Neural progenitor cell (in vitro differentiated cells): Measurements from ENCODE around the gene UBE2U. TPM values are rescaled to one million over a fixed set of nuclear protein-coding genes. Genes with fewer than 3 reads are reported as not detected.

Source experiments
- DNase-seq: peaks from one replicate; pipeline ENCODE4 v3.0.0-alpha.2; 2016; ENCODE audit warnings: low spot score
- H2AFZ ChIP-seq: fragments of 200-600 bp; sonication (generic); replicated peaks from 2 replicates; pipeline ENCODE4 v1.6.1; 2016; ENCODE audit warnings: antibody characterized with exemption
- H3F3A ChIP-seq: fragments of 200-600 bp; sonication (generic); 2 replicates; pipeline ENCODE4 v1.6.1; 2016; ENCODE audit warnings: antibody characterized with exemption, low read depth
- H3K27ac ChIP-seq: fragments of 200-600 bp; sonication (generic); 2 replicates; pipeline ENCODE4 v1.5.1; 2016; ENCODE audit warnings: mild to moderate bottlenecking
- H3K27me3 ChIP-seq: fragments of 200-600 bp; sonication (generic); 2 replicates; pipeline ENCODE4 v1.6.1; 2016; ENCODE audit warnings: mild to moderate bottlenecking, moderate library complexity
- H3K36me3 ChIP-seq: fragments of 200-600 bp; sonication (generic); 2 replicates; pipeline ENCODE4 v1.5.1; 2016
- H3K4me1 ChIP-seq: fragments of 200-600 bp; sonication (generic); 2 replicates; pipeline ENCODE4 v1.6.1; 2016; ENCODE audit warnings: mixed run types
- H3K4me2 ChIP-seq: fragments of 200-600 bp; sonication (generic); 2 replicates; pipeline ENCODE4 v1.6.1; 2016
- H3K4me3 ChIP-seq: fragments of 200-600 bp; sonication (generic); 2 replicates; pipeline ENCODE4 v1.5.1; 2016
- H3K79me2 ChIP-seq: fragments of 200-600 bp; sonication (generic); 2 replicates; pipeline ENCODE4 v1.6.1; 2016; ENCODE audit warnings: low read depth
- H3K9ac ChIP-seq: fragments of 200-600 bp; sonication (generic); 2 replicates; pipeline ENCODE4 v1.6.1; 2016
- H3K9me3 ChIP-seq: fragments of 200-600 bp; sonication (generic); 2 replicates; pipeline ENCODE4 v1.5.1; 2016; ENCODE audit warnings: low read depth
- H4K20me1 ChIP-seq: fragments of 200-600 bp; sonication (generic); 2 replicates; pipeline ENCODE4 v1.6.1; 2016; ENCODE audit warnings: low read depth
- H3K27ac Mint-ChIP-seq: 3 replicates; pipeline ENCODE4 v1.8.0; 2021; ENCODE audit warnings: mixed read lengths
- H3K27me3 Mint-ChIP-seq: 2 replicates; pipeline ENCODE4 v1.8.0; 2022; ENCODE audit warnings: low read depth, mild to moderate bottlenecking, inconsistent platforms, moderate library complexity, mixed read lengths; ENCODE audit not compliant: insufficient read depth
- H3K36me3 Mint-ChIP-seq: 3 replicates; pipeline ENCODE4 v1.8.0; 2021; ENCODE audit warnings: mixed read lengths
- H3K4me1 Mint-ChIP-seq: 3 replicates; pipeline ENCODE4 v1.8.0; 2021; ENCODE audit warnings: mixed read lengths
- H3K4me3 Mint-ChIP-seq: 3 replicates; pipeline ENCODE4 v1.8.0; 2021; ENCODE audit warnings: mild to moderate bottlenecking, moderate library complexity, mixed read lengths
- H3K9me3 Mint-ChIP-seq: 3 replicates; pipeline ENCODE4 v1.8.0; 2020; ENCODE audit warnings: mixed read lengths
- CTCF ChIP-seq: fragments of 200-600 bp; sonication (generic); IDR thresholded peaks from 2 replicates; pipeline ENCODE4 v1.5.1; 2017; ENCODE audit warnings: antibody characterized with exemption, mild to moderate bottlenecking
- EZH2 ChIP-seq: fragments of 200-600 bp; sonication (generic); IDR thresholded peaks from 2 replicates; pipeline ENCODE4 v1.6.1; 2017; ENCODE audit warnings: antibody characterized with exemption, mild to moderate bottlenecking, moderate library complexity
- EZH2phosphoT487 ChIP-seq: fragments of 200-600 bp; sonication (generic); IDR thresholded peaks from 2 replicates; pipeline ENCODE4 v1.6.1; 2017; ENCODE audit warnings: antibody characterized with exemption
- total RNA-seq: library from RNA; depleted of rRNA; stranded (reverse); fragments of >200 nt; gene quantifications from 2 replicates; pipeline ENCODE4 v1.2.3, GENCODE V29; 2015; ENCODE audit warnings: low replicate concordance

The UBE2U gene
- total RNA-seq, 1 donor from 2014 or later, result not detected

- no peak overlapping the region for H3K27ac Mint-ChIP-seq
- Histone ChIP-seq H3K27me3 (no peaks in the 10 kb centered on the region), H3K27ac (no peak overlapping the region), H3K9ac (no peak overlapping the region), H2AFZ (no peak overlapping the region), H3K79me2 (no peaks in the 10 kb centered on the region), H3K4me1 (peaks cover 4% of the 10 kb centered on the region), H3F3A (peaks cover 2% of the 10 kb centered on the region), H3K36me3 (no peaks in the 10 kb centered on the region), H3K9me3 (no peaks in the 10 kb centered on the region), H3K4me3 (no peak overlapping the region), H3K4me2 (no peak overlapping the region), H4K20me1 (no peaks in the 10 kb centered on the region)
- TF ChIP-seq CTCF (no peak), EZH2 (no peak), EZH2phosphoT487 (no peak)
- H3K9me3 Mint-ChIP-seq, result no peaks in the 10 kb centered on the region
- no peaks in the 10 kb centered on the region for H3K4me1 Mint-ChIP-seq
- H3K4me3 Mint-ChIP-seq, result no peak overlapping the region
- peaks cover 3% of the 10 kb centered on the region for H3K27me3 Mint-ChIP-seq
- no peaks in the 10 kb centered on the region for H3K36me3 Mint-ChIP-seq
- no peak for DNase-seq
These were observed 16.5 kb upstream of the UBE2U start for GRCh38 chr1:64186898-64187280.

- Mint-ChIP-seq H3K36me3 (no peaks in the 10 kb centered on the region), H3K9me3 (peaks cover 3% of the 10 kb centered on the region), H3K4me3 (no peak overlapping the region), H3K4me1 (no peaks in the 10 kb centered on the region), H3K27ac (no peak overlapping the region), H3K27me3 (peaks cover 3% of the 10 kb centered on the region)
- Histone ChIP-seq H3K9me3 (no peaks in the 10 kb centered on the region), H3F3A (no peaks in the 10 kb centered on the region), H4K20me1 (no peaks in the 10 kb centered on the region), H3K9ac (no peak overlapping the region), H3K4me3 (no peak overlapping the region), H3K4me1 (no peaks in the 10 kb centered on the region), H3K27me3 (no peaks in the 10 kb centered on the region), H3K79me2 (no peaks in the 10 kb centered on the region), H3K27ac (no peak overlapping the region), H2AFZ (no peak overlapping the region), H3K36me3 (no peaks in the 10 kb centered on the region), H3K4me2 (no peak overlapping the region)
- DNase-seq, result no peak
- TF ChIP-seq EZH2 (no peak), CTCF (no peak), EZH2phosphoT487 (no peak)
These were observed 15.8 kb upstream of the UBE2U start for GRCh38 chr1:64187646-64188045.

DNA sequence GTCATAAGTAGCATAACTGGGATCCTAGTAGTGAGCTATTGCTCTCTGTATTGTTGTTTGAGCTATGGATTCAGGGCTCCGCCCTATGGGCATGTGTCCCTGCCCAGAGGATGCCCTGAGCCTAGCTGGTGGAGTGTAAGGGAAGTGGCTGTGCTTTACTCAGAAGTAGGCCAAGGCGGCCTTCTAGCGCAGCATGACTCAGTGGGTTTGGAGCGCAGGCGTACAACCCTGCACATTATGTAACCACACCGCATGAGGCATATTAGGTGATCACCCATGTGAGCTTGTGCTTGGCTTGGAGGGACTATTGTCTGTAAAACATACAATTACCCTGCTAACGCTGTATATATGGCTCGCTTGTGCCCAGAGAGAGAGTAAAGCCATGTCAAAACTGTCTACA, 11.1 kb upstream of the UBE2U start:
- no peaks in the 10 kb centered on the region for H3K36me3 Mint-ChIP-seq
- peaks cover 4% of the 10 kb centered on the region for H3K9me3 Mint-ChIP-seq
- no peak overlapping the region for H3K27ac ChIP-seq
- H3K4me3 Mint-ChIP-seq, result no peak overlapping the region
- H3K79me2 ChIP-seq, result no peaks in the 10 kb centered on the region
- no peak for DNase-seq
- no peaks in the 10 kb centered on the region for H3F3A ChIP-seq
- no peak overlapping the region for H3K4me2 ChIP-seq
- H3K9ac ChIP-seq, result no peak overlapping the region
- peaks cover 10% of the 10 kb centered on the region for H3K4me1 Mint-ChIP-seq
- H3K4me3 ChIP-seq, result no peak overlapping the region
- H2AFZ ChIP-seq, result no peak overlapping the region
- H3K27me3 ChIP-seq, result no peaks in the 10 kb centered on the region
- no peaks in the 10 kb centered on the region for H3K9me3 ChIP-seq
- no peaks in the 10 kb centered on the region for H4K20me1 ChIP-seq
- H3K4me1 ChIP-seq, result peaks cover 6% of the 10 kb centered on the region
- TF ChIP-seq EZH2phosphoT487 (no peak), CTCF (no peak), EZH2 (no peak)
- no peak overlapping the region for H3K27ac Mint-ChIP-seq
- no peaks in the 10 kb centered on the region for H3K36me3 ChIP-seq
- H3K27me3 Mint-ChIP-seq, result no peaks in the 10 kb centered on the region
